CD4-positive, alpha-beta T cell treated with Interleukin-6 at 100 ng/mL for 8 hours (primary cell): Measurements from ENCODE around the gene ZBTB7C.
A peak's percentile ranks its signal among the peaks of the same experiment; 100 is the strongest.
"Not testable (repeated sequence)": the region's sequence is repeated elsewhere in the genome, so short reads cannot be mapped to it uniquely, and the experiment has no call there.

Source experiments
- DNase-seq: peaks from one replicate; pipeline ENCODE4 v3.0.0-alpha.2; 2020; ENCODE audit warnings: mixed read lengths, low spot score

The ZBTB7C gene

DNA sequence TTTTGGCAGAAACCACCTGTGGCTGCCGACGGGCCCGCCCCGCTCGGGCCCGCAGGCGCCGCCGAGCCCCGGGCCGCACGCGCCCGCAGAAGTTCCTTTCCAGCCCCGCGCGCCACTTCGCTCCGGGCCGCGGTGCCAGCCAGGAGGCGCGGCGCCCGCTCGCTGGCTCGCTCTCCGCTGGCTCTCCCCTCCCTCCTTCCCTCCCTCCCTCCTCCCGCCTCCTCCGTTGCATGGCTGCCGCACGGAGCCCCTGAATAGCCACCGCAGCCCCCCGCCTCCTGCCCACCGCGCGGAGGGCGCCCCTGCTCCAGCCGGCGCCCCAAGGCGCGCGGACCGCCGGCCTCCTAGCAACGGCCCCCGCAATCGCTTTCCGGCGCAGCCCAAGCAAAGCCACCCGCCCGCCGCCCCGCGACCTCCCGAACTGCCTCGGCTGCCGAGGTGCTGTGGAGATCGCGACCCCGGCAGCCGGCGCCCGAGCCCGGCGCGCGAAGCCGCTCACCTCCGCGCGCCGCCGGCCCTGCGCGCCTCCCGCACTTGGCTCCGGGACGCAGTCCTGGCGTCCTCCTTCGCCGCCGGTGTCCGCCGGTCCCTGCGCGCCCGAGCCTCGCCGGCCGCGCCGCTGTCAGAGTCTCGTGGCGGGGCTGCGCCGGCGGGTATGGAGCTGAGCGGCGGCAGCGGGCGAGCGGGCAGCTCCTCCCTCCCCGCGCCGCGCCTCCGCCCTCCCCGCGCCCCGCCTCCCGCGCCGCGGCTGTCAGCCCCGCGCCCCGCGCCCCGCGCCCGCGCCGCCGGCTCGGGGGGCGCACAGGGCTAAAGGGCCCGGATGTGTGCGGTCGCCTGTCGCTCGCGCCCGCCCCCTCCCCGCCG is at the start of gene ZBTB7C:
Gene ZBTB7C (minus strand): TSS at position 657 of the 864 bp plus-strand sequence.
- no peak for DNase-seq

- DNase-seq, result no peak
Measured at GRCh38 chr18:48456838-48457237, 47.7 kb upstream of the ZBTB7C start.

GRCh38 chr18:48455555-48456478 is 46.6 kb upstream of the ZBTB7C start:
- peak; percentile 58 for DNase-seq

DNA sequence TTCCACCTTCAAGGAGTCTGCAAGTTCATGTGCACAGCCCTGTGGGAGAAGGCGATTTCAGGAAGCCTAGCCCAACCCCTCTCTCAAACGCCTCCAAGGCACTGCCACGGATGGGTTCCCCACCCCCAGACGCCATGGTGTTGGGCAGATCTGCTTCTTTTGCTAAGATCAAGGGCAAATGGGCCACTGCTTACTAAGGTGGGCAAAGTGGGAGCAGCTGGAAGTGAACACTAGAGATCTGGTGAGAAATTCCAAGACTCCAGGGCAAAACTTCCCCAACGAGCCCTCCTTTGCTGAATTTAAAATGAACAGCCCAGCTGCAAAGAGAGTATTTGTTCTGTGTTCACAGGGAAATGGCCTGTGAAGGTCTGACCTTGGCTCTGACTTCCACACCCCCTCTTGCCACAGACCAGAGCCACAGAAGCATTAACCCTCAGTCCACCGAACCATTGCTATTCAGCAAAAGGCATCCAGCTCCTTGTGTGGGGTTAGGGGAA is 45.1 kb upstream of the ZBTB7C start:
- no peak for DNase-seq

GRCh38 chr18:48453330-48454066 is 44.3 kb upstream of the ZBTB7C start:
- no peak for DNase-seq

DNA sequence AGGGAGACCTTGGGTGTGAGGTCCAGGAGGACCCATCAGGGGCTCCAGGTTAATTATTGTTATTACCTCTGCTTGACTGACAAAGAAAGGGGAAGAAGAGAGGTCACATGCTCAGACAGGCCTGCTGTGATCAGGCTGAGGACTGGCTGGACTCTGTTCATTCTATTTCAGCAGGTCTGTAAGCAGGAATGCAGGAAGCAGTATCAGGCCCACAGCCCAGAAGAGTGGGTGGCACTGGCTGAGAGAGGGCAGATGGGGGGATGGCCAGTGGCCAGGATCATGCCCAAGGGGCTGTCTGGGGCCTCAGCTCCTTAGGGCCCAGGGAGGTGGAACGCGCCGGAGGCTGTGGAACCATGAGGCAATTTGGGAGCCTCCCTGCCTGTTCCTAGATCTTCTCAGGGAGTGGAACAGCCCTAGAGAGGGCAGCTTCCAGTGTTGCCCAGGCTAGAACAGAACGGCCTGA is 43.7 kb upstream of the ZBTB7C start:
- no peak for DNase-seq

- no peak for DNase-seq
Measured at GRCh38 chr18:48450685-48451084, 41.5 kb upstream of the ZBTB7C start.

- DNase-seq, result peak; percentile 62
Measured at GRCh38 chr18:48446582-48447225, 37.5 kb upstream of the ZBTB7C start.

- DNase-seq, result peak; percentile 70
Measured at GRCh38 chr18:48445540-48445939, 36.4 kb upstream of the ZBTB7C start.

DNA sequence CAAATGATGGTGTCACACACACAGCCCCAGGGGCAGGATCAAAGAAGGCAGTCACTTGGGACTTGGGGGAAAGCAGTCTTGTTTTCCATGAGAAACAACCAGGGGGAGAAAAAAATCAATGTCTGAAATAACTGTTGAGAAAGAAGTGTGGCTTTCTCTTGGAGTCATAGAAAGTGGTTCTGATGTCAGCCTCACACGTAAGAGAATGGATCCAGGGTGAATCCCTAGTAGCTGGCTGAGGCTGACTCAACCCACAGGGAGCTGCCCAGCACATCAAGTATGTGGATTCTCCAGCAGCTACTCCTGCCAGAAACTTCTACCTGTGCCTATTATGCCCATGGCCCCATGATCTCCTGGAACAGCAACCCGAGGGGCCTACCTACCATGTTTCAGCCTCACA is 33.6 kb upstream of the ZBTB7C start:
- DNase-seq, result no peak

DNA sequence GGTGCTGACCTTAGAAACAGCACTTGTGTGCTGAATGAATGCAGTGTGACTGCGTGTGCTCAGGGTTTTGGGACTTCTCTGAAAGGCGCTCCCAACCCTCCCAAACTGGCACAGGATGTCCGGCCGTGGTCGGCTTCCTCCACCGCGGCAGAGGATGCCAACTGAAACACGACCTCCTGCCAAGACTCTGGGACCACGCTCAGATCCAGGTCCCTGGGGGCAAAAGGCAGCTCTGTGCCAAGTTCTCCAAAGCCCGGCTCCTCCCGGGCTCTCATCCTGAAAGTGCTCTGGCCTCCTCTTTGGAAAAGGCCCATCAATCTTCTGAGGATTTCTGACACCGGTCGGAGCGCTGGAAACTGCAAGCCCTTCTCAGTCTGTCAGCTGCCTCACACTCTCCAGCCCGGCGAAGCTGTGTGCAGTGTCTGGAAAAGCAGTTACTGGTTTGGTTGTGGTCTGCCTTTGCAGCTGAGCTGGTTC is 32.3 kb upstream of the ZBTB7C start:
- no peak for DNase-seq

DNA sequence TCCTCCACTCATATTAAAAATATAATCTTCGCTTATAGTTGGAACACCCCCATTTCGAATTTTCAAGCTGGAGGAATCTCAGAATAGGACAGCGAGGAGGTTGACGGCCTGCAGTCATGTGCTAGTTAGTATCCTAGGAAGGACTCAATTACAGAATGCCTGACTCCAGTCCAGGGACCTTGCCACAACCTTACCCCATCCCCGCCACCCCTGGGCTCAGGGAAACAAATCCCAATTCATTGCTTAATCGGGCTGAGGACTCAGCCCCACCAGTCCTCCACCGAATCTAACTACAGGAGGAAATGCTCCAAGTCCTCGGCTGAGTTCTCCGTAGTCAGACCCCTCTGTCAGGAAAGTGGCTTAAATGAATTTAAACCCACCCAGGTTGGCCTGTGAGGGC is 31.7 kb upstream of the ZBTB7C start:
- no peak for DNase-seq

GRCh38 chr18:48436907-48437306 is 27.7 kb upstream of the ZBTB7C start:
- no peak for DNase-seq

DNA sequence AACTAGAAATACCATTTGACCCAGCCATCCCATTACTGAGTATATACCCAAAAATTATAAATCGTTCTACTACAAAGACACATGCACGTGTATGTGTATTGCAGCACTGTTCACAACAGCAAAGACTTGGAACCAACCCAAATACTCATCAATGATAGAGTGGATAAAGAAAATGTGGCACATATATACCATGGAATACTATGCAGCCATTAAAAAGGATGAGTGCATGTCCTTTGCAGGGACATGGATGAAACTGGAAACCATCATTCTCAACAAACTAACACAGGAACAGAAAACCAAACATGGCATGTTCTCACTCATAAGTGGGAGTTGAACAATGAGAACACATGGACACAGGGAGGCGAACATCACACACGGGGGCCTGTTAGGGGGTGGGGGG is 25.2 kb upstream of the ZBTB7C start:
- not testable (repeated sequence) for DNase-seq

- no peak for DNase-seq
Measured at GRCh38 chr18:48433541-48433940, 24.4 kb upstream of the ZBTB7C start.

DNA sequence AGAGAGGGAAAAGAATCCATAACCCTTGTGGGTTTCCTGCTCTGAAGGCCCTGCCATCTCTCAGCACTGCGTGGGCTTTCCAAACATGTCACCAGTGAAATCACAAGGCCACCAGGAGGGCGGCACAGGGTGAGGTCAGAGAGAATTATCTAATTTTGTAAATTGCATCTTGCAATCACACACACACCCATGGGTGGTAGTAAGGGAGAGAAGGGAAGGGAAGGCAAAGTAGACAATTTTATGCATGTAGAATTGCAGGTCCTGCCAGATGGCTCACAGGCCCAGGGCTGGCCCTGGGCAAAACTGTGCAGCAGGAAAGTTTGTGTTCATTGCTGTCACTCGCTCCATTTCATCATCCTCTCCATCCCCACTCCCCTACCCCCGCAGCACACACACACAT is 21.0 kb upstream of the ZBTB7C start:
- no peak for DNase-seq

DNA sequence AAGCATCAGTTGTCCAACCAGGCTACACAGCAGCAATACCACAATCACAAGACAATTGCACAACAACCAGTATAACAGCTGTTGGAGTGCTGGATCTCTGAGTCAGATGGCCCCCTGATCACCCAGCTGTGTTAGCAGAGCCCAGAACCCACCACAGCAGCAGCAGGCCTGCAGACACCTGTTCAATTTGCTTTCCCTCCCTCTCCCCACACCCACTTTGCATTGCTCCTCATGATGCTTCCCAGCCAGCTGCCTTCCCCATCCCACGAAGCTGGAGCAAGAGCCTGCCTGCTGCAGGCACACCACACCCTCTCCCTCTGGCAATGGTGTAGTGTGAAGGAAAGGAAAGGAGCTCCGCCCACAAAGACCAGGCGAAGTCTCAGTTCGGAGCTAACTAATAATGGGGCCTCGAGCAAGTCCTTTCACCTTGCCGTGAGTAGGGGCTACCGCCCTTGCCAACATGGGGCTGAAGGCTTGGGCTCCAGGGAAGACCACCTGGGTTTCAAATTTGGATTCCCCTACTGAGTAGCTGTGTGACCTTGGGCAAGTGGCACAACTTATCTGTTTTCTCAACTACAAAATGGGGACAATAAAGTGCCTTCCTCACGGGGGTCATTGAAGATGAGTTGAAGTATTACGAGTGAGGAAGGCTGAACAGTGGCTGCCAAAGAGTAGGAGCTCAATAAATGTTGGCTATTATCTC is 19.4 kb upstream of the ZBTB7C start:
- DNase-seq, result no peak

DNA sequence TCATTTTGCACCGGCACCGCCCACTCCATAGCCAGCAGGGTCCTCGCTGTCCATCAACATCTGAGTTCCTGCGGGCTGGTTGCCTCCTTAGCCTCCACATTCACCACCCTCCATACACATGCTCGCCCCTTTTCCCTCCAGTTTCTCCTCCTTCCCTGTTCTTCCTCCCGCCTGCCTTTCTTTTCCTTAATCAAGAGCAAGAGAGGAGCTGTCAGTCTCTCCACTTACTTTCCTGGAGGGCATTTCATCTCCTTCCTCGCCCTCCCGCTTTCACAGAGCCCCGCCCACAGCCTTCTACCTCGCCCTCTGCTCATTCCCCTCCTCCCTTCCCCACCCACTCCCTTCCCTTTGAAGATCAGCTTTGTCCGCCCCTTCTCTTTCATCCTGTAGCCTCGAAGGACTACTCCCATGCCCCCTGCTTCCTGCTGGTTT is 13.8 kb upstream of the ZBTB7C start:
- DNase-seq, result no peak

DNA sequence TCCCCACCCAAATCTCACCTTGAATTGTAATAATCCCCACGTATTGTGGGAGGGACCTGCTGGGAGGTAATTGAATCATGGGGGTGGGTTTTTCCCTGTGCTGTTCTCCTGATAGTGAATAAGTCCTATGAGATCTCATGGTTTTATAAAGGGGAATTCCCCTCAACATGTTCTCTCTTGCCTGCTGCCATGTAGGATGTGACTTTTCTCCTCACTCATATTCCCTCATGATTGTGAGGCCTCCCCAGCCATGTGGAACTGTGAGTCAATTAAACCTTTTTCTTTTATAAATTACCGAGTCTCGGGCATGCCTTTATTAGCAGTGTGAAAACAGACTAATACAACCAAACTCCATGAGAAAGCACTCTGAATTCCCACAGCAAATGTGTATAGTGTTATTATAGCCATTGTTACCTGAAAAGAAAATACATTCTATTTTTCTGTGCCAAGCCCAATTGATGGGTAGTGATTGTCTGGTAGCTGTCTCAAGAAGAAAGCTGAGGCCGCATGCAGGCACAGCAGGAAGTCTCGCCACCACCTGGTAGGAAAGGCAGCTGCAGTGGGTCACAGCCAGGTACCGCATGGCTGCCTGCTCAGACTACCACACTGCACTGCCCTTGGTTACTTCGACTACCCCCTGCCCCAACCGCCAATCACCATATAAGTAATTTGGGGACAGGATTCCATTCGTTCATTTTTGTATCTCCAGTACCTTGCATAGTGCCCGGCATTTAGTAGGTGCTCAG is 10.3 kb upstream of the ZBTB7C start:
- DNase-seq, result no peak
